GM19395 (cell line): ENCODE data around the gene HCFC2.
"Not testable (repeated sequence)": the region's sequence is repeated elsewhere in the genome, so short reads cannot be mapped to it uniquely, and the experiment has no call there.

Source experiments
- ATAC-seq: cut with Tn5 transposase; IDR thresholded peaks from one replicate; pipeline ENCODE4 v1.9.1; 2021; ENCODE audit warnings: mild to moderate bottlenecking, moderate library complexity; ENCODE audit not compliant: unreplicated experiment

The HCFC2 gene

DNA sequence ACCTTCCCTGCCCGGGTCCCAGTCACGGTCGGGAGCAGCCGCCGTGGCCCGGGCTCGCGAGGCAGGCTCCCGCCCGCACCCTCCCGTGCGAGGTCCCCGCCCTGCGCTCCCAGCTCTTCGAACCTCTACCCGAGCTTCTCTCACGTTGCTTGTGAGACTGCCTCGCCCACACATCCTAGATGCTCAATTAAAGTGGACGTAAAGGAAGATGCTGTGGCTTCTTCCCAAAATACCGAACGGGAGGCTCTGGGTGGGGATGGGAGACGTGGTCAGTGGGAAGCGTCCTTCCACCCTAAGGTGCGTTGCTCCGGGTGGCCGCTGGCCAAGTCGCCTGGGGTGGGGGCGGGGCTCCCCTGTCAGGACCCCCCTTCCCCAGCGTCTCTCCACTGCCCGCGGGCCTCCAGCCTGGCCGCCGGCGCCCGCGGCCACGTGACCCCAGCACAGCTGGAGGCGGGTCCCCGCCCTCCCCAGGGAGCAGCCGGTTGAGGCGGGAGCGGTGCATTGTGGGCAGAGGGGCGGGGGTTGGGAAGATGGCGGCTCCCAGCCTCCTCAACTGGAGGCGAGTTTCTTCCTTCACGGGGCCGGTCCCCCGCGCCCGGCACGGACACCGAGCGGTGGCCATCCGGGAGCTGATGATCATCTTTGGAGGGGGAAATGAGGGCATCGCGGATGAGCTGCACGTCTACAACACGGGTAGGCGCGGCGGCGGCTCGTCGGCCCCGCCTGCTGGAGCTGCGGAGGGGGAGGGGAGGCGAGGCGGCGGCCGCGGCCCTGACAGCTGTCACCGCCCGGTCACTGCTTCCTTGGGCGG lies at the start of gene HCFC2:
Gene HCFC2 (plus strand): TSS at position 501 of the 811 bp plus-strand sequence. CDS start 30 bp downstream, at position 531.
- peak; percentile 84 for ATAC-seq

GRCh38 chr12:104021862-104022261 lies 42.5 kb upstream of the HCFC2 start:
- ATAC-seq, result not testable (repeated sequence)

DNA sequence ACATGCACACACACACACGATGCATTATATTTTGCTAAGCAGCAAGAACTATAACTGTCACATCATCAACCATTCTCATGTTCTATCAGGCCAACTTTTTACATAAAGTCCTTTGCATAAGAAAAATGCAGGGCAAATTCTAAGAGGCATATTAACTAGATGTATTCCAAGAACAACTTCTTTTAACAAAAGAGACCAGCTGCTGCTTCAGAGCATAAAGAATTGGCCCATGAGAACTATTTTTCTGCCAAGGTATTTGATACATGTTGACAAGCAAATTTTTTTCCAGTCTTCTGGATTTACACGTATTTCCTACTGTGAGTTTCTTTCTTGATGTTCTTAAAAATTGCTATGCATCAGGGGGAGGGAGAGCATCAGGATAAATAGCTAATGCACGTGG lies 41.5 kb upstream of the HCFC2 start:
- no peak for ATAC-seq

GRCh38 chr12:104023710-104024109 lies 40.6 kb upstream of the HCFC2 start:
- no peak for ATAC-seq

DNA sequence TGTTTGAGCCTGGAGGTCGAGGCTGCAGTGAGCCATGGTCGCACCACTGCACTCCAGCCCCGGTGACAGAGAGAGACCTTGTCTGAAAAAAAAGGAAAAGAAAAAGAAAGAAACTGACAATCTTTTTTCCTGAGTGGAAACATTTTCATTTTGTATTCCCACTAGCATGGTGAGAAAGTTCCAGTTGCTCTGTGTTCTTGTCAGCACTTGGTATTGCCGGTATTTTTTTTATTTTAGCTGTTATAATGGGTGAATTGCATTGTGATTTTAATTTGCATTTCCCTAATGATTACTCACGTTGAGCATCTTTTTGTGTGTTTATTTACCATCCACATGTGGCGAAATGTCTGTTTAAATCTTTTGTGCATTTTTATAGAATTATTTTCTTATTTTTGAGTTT lies 40.0 kb upstream of the HCFC2 start:
- no peak for ATAC-seq

GRCh38 chr12:104025771-104026170 lies 38.6 kb upstream of the HCFC2 start:
- ATAC-seq, result no peak

DNA sequence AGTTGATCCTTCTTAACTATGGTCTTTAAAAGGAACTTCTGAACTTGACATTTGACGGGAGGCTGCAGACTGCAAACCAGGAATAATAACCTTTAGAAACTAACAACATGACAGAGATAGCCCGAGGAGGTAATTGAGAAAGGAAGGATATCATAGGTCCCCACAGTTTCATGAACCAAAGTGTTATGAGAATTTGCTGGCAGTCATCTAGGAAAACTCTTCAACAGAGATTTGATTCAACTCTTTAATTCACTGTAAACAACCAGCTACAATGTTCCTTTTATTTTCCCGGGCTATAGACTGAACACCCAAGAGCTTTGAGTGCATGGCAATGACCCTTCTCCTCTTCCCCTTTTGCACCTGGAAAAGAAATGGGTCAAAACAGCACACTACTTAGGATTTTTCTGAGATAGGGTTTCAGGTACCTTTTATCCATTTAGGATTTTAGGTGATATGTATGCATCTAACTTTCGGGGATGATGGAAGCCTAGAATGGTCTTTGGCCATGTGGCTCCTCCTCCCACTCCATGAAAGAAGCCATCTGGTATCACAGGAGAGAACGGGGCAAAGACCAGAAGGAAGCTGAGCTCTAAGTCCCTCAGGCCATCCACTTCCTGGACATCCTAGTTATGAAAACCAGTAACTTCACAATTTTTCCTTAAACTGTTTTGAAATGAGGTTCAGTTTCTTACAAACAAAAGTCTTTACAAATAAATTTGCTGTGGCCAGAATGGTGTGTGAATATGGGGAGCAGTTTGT lies 37.3 kb upstream of the HCFC2 start:
- ATAC-seq, result no peak

- not testable (repeated sequence) for ATAC-seq
Observed at GRCh38 chr12:104030596-104030995, 33.7 kb upstream of the HCFC2 start.

DNA sequence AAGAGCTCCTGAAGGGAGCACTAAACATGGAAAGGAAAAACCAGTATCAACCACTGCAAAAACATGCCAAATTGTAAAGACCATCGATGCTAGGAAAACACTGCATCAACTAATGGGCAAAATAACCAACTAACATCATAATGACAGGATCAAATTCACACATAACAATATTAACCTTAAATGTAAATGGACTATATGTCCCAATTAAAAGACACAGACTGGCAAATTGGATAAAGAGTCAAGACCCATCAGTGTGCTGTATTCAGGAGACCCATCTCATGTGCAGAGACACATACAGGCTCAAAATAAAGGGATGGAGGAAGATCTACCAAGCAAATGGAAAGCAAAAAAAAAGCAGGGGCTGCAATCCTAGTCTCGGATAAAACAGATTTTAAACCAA lies 28.2 kb upstream of the HCFC2 start:
- ATAC-seq, result not testable (repeated sequence)

DNA sequence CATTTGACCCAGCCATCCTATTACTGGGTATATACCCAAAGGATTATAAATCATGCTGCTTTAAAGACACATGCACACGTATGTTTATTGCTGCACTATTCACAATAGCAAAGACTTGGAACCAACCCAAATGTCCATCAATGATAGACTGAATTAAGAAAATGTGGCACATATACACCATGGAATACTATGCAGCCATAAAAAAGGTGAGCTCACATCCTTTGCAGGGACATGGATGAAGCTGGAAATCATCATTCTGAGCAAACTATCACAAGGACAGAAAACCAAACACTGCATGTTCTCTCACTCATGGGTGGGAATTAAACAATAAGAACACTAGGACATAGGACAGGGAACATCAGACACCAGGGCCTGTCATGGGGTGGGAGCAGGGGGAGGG lies 24.6 kb upstream of the HCFC2 start:
- ATAC-seq, result not testable (repeated sequence)

DNA sequence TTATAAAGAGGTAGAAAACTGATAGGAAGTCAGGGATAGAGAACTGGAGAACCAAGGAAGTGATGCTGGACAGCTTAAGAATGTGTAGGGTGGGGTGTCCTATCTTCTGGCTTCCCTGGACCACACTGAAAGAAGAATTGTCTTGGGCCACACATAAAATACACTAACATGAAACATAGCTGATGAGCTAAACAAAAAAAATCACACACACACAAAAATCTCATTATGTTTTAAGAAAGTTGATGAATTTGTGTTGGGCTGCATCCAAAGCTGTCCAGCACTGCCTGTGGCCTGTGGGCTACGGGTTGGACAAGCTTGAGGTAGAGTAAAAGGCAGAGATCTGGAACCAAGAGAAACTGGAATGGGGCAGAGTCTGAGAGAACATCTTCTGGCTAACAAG lies 21.8 kb upstream of the HCFC2 start:
- no peak for ATAC-seq

DNA sequence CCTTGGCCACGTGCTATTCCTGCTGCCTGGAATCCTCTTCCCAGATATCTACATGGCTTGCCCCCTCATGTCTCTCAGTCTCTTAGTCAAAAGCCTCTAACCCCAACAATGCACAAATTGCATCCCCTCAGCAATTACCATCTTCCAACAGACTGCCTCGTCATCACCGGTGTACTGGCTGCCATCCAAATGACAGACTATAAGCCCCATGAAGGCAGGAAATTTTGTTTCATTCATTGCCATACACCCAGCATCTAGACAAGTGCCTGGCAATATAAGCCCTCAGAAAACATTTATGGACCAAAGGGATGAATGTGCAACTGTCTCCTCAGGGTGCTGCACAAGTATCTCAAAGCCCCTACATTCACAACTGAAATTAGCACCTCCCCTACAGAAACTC lies 20.2 kb upstream of the HCFC2 start:
- no peak for ATAC-seq

DNA sequence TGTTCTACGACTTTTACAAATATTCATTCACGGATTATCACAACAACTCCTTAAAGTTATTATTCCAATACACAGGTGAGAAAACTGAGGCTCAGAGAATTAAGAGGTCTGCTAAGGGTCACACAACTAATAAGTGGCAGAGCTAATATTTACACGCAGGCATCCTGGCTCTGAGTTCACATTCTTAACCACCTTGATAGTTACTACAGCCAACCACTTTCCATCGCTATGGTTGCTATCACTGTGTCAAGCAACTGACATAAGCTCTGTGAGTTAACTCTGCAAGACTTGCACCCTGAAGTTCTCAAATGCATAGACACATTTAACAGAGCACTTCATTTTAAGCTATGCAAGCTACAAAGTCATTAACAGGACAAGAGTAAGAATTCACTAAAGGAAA lies 18.0 kb upstream of the HCFC2 start:
- ATAC-seq, result no peak

- ATAC-seq, result no peak
Observed at GRCh38 chr12:104048162-104048561, 16.2 kb upstream of the HCFC2 start.

DNA sequence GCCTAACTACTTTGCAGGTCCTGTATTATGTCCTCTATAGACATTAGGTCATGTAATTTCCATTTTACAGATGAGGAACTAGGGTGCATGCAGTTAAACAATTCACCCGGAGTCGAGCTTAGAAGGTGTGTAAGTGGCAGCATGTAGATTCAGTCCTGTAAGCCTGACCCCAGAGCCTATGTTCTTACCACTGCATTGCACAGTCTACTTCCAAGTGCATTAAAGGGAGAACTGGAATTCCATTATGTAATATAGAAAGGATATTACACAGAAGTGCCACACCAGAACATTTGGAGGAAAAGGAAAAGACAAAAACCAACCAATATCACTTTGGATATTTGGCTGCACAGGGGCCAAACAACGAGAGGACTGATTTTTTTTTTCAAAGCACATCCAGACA lies 15.5 kb upstream of the HCFC2 start:
- ATAC-seq, result no peak

DNA sequence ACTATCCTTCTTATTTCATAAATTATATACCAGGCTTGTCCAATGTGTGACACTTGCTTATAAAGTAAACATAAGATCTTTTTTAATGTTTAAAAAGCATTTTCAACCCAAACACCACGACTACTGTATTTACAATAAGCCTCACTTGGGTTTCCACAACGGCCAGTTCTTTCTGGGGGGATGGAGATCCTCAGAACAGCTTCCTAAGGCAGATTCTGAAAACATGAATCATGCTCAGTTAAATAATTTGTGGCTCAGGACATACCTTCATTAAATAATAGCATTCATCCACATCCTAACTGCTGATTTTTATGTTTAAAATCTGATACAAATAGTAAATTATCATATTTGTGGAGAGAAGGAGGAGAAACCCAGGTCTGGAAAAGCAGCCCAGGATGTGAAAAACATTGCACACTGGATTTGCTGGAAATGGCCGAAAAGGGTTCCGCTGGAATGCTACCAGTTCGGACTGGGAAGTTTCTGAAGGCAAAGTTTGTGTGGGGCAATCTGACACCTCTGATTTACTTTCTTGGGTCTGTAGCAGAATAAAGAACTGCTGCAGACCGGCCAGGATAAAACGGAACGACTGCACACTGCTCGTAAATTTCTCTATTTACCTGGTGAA lies 14.9 kb upstream of the HCFC2 start:
- ATAC-seq, result no peak

DNA sequence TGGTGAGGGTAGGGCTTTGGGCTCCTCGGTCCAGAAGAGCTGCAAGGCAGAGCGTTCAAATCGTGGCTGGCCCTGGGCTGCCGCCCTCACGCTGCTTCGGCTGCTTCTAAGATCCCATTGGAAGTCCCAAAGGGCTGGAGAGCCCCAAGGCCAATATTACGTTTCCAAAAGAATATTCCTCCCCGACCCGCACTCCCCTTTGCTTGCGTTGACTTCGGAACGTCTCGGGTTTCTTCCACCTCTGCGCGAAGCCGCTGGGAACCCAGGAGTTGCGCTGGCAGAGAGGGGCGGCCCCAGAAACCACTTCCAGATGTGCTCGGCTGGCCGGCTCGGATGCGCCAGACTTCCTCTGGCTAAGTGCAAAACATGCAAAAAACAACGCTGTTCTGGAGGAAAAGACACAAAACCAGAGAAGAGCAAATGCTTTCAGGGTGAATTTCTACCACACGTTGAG lies 14.4 kb upstream of the HCFC2 start, which contains the start of gene GLT8D2:
Gene GLT8D2 (minus strand): TSS at position 285 of the 454 bp plus-strand sequence. CDS start 30,539 bp downstream, outside the sequence.
- ATAC-seq, result no peak

- ATAC-seq, result no peak
Observed at GRCh38 chr12:104050436-104050835, 13.9 kb upstream of the HCFC2 start.

- no peak for ATAC-seq
Observed at GRCh38 chr12:104054681-104055346, 9.5 kb upstream of the HCFC2 start.

DNA sequence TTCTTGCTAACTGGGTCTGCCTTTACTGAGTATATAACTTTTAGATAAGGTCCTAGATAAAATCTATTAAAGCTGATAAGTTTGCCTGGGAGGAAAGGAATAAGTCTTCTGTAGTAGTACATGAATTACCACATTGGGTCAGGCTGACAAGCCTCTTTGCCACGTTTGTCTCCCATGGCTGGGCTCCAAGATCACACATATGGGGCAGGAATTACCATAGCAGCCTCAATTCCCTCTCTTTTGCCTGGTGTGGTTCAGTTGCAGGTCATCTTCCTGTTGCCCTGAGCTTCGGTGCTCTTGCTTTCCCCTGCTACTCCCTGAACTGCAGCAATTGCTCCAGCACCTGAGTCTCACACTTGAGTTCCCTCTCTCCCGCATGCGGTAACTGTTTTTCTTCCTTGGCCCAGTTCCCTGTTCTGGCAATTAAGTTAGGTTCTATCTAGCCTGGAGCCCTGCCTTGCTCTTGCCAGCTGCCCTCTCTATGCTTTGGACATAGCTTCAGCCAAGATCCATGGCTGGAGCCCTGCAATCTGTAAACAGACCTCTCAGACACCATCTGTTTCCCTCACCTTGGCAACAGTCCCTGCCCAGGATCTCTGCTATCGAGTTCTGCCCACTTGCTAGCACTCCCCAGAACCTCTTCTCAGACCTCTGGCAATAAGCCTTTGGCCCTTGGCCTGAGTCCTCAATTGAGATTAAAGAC lies 8.5 kb upstream of the HCFC2 start:
- ATAC-seq, result no peak
